Activated naive CD4-positive, alpha-beta T cell (primary cell): Measurements from ENCODE around the gene ITGA6.
A peak's percentile ranks its signal among the peaks of the same experiment; 100 is the strongest.

Source experiments
- DNase-seq, 4 experiments: peaks; one replicate each; lab custom pipeline; 2025; lab: John Stamatoyannopoulos, UW

The ITGA6 gene

GRCh38 chr2:172416447-172417058 is 10.8 kb upstream of the ITGA6 start:
- no peak for DNase-seq

DNA sequence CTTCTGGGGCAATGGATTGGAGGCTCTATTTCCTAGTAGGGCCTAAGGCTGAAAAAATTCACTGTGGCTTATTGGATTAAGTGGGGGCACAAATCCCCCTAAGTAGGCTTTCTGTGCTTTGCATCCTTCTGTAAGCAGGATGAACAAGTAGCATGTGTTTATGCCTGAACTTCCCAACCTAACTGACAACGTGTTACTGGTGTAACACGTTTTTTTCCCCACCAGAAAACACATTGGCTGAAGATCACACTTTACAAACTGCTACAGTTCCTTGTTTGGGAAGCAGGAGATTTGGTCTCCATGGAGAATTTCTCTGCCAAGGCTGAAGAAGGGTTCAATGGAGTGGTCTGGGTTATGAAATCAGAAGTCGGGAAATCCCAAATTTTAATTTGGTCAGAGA is 7.2 kb upstream of the ITGA6 start:
- no peak for DNase-seq

- DNase-seq, result no peak
Measured at GRCh38 chr2:172423160-172423559, 4.2 kb upstream of the ITGA6 start.

DNA sequence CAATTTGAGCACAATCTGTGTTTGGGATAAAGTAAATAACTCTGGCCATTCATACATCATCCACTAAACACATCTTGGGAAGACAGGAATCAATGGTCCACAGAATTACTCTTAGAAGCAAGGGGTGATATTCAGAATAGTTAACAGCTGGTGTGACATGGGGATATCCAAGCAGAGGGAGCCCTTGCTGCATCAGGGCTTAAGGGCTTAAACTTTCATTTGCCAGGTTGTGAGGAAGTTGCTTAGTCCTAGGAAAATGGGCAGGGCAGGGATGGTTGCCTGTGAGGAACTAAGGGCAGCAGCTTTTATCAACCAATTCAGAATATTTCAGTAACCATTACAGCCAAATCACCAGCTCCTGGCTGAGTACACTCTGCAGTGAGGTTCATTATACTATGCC is 2.0 kb upstream of the ITGA6 start:
- no peak for DNase-seq

DNA sequence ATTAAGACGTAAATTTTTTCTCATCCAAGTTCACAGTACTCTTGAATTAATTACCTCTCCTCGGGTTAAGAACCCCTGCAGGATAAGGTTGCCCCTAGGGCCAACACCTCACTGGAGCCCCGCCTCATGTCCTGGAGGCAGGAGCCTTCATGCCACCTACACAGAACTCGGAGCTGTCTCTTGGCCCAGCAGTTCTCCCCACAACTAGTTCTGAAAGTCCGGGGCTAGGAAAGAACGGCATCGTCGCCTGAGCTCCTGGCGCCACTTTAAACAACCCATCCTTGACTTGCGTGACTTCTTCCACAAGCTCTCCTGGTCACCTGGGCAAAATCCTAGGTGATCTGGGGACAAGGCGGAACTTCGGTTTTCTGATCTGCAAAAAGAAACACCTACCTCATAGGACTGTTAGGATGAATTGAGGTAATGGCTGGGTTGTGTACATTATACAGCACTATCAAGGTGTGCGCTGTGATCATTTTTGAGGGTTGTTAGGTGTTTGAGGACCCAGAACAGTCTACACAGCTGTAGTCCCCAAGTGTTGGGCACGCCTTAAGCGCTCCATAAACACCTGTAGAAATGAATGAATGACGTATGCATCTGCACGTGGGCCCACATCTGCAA is 641 bp upstream of the ITGA6 start:
- DNase-seq, result no peak

DNA sequence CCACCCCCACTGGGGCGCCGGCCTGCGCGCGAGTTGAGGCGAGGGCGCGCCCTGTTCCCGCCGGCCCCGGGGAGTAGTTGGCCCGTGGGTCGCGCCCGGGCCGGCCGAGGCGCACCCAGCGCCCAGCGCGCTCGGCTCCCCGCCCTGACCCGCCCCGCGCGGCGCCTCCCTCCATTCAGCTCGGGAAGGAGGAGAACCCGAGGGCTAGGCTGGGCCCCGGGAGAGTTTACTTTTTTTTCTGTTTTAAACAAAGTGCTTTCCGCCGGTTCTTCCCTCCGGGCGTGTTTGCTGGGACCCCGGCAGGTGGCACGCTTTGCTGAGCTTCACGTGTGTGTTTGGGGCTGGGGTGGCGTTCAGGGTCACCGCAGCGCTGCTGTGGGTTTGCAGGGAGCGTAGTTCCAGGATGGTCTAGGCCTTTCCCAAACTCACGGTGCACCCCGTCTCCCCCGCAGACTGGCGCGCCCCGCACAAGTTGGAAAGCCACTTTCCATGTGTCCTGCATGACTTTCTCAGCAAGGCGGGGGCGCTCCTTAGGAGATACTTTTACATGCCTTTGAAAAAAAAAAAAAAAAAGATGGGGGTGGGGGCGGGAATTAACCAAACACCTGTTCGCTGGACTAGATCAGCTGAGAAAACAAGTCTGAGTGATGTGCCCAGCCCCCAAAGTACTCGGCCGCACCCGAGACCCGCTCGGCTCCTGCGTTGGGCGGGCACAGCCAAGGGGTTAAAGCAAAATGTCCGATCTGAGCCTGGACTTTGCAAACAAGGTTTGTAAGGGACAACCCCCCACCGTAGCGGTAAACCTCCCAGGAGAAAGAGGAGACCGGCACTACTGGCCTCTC is 825 bp downstream of the ITGA6 start:
- peak; percentile 19 to 57 (median 40) for DNase-seq

GRCh38 chr2:172428832-172429210 is 1.4 kb downstream of the ITGA6 start:
- no peak for DNase-seq

DNA sequence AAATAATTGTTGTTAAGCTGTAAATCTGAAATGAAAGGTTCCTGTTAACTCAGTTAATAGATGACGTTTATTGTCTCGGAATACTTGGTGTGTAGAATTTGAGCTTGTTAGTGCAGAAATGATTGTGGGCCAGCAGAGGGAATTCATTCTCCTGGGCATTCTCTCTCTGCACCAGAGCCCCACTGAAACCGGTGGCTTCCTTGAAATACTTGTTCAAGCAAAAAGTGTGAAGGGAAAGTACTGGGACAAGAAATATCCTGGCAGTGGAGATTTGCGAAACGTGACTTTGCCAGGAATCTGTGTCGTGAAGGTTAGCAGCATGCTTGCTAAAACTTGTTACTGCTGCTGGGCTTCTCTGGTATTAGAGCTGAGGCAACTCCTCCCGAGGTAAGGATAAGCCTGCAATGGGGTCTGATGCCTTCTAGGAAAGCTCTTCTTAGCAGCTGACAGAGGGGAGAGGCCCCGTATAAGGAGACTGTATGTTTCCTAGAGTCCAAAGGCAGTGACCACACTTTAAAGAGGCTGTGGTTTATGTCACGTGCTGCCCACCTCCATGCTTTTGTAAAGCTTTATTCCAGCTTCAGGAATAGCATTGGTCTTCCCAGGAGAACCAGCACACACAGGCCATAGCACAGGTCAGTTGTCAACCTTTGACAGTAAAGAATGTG is 2.0 kb downstream of the ITGA6 start:
- DNase-seq, result no peak

DNA sequence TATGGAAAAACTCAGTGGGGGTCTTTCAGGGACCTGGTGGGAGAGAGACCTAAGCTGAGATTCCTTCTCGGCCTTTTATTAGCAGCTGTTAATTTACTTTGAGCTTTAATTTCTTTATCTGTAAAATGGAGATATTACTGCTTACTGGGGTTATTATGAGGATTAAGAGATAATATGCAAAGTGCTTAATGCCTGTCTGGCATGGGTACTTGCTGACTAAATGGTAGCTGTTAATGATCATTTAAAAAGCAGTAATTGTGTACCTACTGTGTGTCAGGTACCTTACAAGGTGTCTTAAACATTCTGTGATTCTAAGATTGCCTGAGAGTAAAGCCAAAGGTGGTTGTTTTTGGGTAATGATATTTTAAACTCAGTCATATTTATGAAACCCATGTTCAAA is 2.6 kb downstream of the ITGA6 start:
- DNase-seq, result no peak

- no peak for DNase-seq
Measured at GRCh38 chr2:172430678-172431077, 3.3 kb downstream of the ITGA6 start.

DNA sequence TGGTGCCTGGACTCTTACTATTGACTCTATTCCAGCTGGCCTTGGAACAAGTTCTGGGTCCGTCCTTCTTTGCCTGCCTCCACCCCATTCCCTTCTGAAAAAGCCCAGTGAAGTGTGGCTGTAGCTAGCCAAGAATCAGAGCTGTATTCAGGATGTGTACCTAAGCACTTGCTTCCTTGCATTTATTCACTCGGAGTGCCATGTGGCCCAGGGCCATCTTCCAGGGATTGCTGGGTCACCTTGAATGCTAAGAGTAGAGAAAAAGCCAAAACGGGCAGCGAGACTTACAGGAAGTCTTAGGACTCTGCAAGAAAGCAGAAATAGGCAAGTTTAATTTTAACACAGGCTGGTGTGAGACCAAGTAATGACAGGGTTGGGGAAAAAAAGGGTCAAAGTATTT is 4.1 kb downstream of the ITGA6 start:
- DNase-seq, result no peak

GRCh38 chr2:172431993-172432392 is 4.6 kb downstream of the ITGA6 start:
- DNase-seq, result no peak

GRCh38 chr2:172433144-172433543 is 5.8 kb downstream of the ITGA6 start:
- no peak for DNase-seq

- no peak for DNase-seq
Measured at GRCh38 chr2:172434821-172435605, 7.6 kb downstream of the ITGA6 start.

DNA sequence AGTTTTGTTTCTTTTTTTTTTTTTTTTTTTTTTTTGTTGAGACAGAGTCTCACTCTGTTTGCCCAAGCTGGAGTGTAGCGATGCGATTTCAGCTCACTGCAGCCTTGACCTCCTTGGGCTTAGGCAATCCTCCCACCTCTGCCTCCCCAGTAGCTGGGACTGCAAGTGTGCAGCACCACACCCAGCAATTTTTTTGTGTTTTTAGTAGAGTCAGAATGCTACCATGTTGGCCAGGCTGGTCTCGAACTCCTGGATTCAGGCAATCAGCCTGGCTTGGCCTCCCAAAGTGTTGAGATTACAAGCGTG is 8.2 kb downstream of the ITGA6 start:
- no peak for DNase-seq

GRCh38 chr2:172436889-172437288 is 9.5 kb downstream of the ITGA6 start:
- no peak for DNase-seq

DNA sequence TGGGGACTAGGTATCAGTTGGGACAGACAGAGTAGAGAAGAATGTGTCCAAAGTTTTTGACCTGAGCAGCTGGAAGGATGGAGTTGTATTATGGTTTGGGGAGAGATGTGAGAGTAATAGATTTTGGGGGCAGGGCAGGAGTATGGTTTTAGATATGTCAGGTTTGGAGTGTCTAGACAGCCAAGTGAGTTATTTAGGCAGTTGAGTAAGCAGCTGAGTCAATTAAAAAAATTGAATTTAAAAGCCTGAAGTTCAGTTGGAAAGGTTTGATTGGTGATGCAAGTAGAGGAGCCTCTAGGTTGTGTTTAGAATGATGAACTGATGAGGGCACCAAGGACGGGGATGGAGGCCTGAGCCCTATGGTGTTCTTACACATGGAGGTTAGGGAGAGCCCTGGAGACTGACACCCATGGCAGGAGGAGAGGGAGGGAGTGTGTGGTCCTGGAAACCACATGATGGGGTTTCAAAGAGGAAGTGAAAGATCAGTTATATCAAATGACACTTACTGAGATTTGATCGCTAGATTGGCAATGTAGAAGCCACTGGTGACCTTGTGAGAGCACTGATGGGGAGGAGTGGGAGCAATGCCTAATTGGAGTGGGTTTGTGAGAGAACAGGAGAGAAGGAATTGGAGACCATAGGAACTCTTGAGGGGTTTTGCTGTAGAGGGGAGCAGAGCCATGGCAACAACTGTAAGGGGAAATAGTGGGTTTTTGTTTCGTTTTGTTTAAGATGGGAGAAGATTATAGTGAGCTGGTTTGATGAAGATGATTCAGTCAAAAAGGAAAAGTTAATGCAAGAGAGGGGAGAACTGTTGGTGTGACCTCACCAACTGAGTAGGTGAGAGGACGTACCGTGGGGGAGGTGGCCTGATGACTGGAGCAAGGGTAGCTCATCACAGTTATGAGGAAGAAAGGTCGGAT is 10.3 kb downstream of the ITGA6 start:
- no peak for DNase-seq

DNA sequence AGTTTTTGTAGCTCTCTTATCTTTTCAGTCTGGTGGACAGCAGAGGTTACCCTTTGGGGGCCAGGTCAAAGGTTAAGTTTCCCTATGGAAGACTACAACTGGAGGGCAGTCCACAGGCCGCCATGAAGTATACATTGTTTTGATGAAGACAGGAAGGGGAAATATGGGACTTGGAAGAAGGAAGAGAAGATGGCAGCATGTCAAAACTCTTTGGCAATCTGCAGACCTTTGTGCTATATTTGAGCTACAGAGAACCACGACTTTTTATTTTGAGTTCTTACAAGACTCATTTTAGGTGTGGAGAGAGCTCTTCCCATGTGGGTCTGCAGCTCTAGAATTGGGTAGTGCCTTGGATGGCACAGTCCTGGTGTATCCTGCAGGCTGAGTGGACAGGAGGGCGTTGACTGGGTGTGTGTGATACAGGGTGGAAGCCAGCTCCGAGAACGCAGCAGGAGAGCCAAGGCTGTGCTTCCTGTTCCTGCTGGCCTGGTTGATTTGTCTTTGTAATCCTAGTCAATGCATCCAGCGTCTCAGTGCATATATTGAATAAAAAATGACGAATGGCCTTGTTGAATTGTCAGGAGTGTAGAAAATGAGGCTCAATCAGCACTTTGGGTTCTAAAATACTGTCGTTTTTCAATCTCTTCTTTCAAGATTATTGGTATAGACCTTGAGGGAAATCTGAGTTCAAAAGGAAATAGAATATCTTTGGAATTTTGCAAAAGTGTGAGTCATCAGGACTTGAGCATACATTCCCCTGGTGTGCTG is 11.5 kb downstream of the ITGA6 start:
- no peak for DNase-seq

DNA sequence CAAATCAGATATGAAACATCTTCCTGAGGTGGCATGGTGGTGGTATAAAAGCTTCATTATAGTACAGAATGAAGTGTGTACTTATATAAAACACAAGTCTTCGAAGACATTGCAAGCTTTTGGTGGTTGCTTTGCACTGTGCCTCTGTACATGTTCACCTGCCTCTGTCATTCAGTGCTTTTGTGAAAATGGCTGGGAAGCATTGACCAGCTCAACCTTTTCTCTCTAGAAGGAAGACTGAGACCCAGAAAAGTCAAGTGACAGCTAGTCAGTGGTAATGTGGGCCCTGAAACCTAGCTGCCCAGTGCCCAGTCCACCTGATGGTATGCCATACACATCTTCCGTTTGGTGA is 12.1 kb downstream of the ITGA6 start:
- DNase-seq, result no peak

- no peak for DNase-seq
Measured at GRCh38 chr2:172439911-172440310, 12.5 kb downstream of the ITGA6 start.
